ENCODE measurements around the gene DIS3L2.
A peak's percentile ranks its signal among the peaks of the same experiment; 100 is the strongest.

Gene DIS3L2

DNA sequence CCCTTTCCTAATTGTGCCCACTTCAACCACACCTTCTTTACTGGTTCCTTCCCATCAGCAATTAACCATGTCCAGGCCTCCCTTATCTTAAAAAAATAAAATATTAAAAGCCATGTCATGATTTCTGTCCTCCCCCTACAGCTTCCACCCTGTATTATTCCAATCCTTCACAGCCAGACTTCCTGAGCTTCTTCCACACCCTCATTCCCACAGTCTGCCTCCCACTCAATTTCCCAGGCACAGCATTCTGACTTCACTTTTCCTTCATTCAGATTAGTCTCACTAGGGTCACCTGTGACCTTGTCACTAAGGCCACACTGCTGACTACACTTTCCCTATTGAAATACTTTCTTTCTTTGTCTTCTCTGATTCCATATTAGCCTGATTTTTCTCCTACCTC is 159.4 kb downstream of the DIS3L2 start:
- TF ChIP-seq, protein P1, sequence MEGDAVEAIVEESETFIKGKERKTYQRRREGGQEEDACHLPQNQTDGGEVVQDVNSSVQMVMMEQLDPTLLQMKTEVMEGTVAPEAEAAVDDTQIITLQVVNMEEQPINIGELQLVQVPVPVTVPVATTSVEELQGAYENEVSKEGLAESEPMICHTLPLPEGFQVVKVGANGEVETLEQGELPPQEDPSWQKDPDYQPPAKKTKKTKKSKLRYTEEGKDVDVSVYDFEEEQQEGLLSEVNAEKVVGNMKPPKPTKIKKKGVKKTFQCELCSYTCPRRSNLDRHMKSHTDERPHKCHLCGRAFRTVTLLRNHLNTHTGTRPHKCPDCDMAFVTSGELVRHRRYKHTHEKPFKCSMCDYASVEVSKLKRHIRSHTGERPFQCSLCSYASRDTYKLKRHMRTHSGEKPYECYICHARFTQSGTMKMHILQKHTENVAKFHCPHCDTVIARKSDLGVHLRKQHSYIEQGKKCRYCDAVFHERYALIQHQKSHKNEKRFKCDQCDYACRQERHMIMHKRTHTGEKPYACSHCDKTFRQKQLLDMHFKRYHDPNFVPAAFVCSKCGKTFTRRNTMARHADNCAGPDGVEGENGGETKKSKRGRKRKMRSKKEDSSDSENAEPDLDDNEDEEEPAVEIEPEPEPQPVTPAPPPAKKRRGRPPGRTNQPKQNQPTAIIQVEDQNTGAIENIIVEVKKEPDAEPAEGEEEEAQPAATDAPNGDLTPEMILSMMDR (IDR thresholded peaks at IDR 0.05), result no peak
- no peak for TF ChIP-seq ZFX (IDR thresholded peaks at IDR 0.05; ENCODE audit: borderline replicate concordance)
- no peak overlapping the region for H3K27ac ChIP-seq

DNA sequence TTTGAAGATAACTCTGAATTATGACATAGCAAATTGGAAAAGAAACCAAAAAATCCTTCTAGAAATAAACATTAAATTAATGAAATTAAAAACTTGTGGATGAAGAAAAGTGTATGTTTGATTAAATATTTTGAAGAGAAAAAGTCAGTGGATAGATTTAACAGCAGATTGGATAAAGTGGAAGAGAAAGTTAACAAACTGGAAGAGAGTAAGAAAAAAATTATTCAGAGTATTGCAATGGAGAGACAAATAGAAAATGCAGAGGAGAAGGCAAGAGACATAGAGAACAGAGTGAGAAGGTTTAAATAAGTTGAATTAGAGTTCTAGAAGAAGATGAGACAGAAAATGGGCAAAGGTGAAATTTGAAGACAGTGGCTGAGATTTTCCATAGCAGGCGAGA is 162.8 kb downstream of the DIS3L2 start:
- TF ChIP-seq ZFX (IDR thresholded peaks at IDR 0.05; ENCODE audit: borderline replicate concordance), result no peak
- TF ChIP-seq, protein P1 (IDR thresholded peaks at IDR 0.05), result no peak
- H3K27ac ChIP-seq, result no peak overlapping the region

DNA sequence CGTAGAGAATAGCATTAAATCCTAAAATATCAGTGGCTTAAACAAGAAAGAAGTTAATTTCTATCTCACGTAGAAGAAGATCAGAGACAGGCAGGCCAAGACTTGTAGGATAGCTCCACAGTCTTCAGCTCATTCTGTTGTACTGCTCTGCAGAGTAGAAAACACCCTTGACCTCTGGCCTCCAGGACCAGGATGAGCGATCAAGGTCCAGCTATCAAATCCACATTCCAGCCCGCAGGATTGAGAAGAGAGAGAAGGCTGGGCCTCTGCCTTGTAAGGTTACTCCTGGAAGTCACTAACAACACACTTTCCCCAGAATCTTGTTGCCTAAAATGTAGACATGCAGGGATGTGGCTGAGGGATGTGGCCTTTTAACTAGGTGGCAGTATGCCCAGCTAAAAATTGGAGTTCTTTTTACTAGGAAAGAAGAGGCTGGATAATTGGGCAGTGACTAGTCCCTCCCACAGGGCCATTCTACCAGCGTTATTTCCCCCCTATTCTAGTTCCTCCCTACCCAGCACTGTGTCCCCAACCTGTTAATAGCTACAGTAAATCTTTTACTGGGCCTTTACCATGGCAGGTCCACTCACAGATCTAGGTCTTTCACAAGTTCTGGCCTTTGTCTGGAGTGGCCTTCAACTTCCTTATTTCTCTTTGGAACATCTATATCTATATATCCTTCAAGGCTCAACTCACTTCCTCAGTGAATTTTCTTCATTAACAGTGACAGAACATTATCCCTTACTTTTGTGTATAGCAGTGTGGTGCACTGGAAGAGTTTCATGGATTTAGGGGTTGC is 165.0 kb downstream of the DIS3L2 start:
- TF ChIP-seq ZFX (IDR thresholded peaks at IDR 0.05; ENCODE audit: borderline replicate concordance), result no peak
- TF ChIP-seq, protein P1 (IDR thresholded peaks at IDR 0.05), result no peak
- no peak overlapping the region for H3K27ac ChIP-seq

DNA sequence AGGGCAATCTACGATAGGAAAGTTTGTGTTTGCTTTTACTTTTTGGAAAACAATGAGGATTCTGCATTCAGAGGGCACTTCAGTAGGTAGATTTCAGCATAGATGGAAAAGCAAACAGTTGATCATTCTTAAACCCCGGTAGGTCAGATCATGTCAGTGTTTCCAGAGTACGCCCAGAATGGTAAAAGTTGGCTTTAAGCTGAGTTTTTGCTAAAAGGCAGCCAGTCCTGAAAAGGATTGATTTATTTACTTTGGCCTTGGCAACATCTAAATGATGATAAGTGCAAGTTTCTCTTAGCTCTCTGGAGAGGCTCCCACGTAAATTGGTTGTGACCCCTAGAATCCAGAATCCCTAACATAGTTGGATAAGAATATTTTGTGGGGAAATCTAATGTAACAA is 168.0 kb downstream of the DIS3L2 start:
- H3K27ac ChIP-seq, result no peak overlapping the region

DNA sequence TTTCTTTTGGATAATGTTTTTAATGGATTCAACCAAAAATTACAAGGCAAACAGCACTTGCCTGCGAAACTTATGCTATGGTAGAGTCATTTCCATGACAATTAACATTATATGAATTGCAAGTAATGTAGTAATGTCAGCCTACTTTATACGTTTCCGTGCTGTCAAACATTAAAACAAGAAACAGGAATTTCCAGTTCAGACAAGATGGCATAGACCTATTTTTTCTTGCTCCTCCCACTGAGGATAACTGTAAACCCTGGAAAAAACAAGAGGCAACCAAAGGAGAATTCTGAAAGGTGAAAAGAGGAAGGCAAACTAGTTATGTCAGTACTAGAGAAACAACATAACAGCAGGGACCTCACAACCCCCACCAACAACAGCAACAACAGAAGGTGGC is 170.7 kb downstream of the DIS3L2 start:
- peak overlapping the region; percentile 15; the same call in 1 of the 2 replicates for H3K27ac ChIP-seq
- TF ChIP-seq, protein P1 (IDR thresholded peaks at IDR 0.05), result no peak
- TF ChIP-seq ZFX (IDR thresholded peaks at IDR 0.05; ENCODE audit: borderline replicate concordance), result no peak

More for the DNA sequence above, 168.0 kb downstream of the DIS3L2 start:
- TF ChIP-seq, protein P1 (IDR thresholded peaks at IDR 0.05), result no peak
- TF ChIP-seq ZFX (IDR thresholded peaks at IDR 0.05; ENCODE audit: borderline replicate concordance), result no peak

DNA sequence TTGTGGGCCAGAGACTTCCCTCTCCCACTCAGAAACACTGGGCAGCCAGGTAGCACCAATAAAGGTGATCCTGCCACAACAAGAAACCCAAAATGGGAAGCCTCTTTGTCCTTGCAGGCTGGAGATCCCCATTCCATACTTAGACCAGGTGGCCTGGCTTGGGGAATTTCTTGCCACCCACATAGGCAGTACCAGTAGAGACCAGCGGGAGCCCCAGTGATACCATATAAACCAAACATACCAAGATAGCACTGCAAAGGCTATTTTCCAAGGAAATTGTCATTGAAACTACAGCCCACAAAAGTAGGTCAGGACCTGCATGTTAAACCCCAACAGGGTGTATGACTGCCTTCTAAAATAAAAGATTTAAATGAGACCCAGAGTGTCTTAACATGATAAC is 171.6 kb downstream of the DIS3L2 start:
- TF ChIP-seq, protein P1 (IDR thresholded peaks at IDR 0.05), result no peak
- TF ChIP-seq ZFX (IDR thresholded peaks at IDR 0.05; ENCODE audit: borderline replicate concordance), result no peak
- H3K27ac ChIP-seq, result no peak overlapping the region

DNA sequence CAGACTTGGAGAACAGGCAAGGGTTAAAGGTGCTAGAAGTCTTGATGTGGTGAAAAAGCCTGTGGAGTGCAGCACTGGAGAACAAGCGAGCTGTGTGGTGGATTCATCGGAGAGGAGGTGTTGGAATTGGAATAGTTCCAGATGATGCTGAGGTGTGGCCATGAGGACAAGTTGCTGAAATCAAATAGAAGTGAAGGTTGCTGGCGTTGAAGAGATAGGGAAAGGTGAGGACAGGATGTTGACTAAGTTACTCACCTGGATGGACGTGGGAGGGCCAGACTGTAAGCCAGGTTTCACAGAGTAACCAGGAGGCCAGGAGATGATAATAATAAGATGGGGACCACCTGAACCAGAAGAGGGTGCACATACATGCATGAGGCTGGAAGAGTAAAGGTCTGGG is 173.4 kb downstream of the DIS3L2 start:
- TF ChIP-seq, protein P1 (IDR thresholded peaks at IDR 0.05), result no peak
- no peak for TF ChIP-seq ZFX (IDR thresholded peaks at IDR 0.05; ENCODE audit: borderline replicate concordance)
- no peak overlapping the region for H3K27ac ChIP-seq
